ENCODE measurements around the gene TMEM95.

TMEM95 gene

DNA sequence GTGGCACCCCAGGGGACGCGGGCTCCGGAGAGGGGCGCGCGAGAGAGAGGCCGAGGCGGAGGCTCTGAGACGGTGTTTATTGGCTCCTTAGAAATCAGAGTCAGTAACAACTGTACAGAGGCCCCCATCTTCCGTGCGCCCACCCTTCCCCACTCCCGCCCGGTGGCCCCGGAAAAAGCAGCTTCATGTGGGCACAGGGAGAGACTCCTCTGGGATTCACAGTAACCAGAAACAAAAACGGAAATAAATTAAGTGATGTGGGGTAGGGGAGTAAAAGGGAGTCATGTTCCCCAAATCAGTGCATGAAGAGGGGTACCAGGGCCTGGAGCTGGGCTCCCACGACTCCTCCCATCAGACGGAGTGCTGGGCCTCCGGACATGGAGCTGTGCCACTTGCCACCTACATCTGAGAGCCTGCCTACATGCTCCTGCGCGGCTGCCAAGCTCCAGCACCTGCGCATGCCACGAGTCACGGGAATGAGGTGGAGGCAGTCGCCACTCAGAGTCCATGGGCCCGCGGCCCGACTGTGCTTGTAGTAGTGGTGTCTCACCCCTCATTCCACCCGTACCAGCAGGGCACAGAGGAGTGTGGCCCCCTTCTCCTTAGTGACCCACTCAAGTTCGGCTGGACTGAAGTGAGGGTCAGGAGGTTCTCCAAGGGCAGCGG is 39.3 kb upstream of the TMEM95 start:
- peak overlapping the region; percentile 99 for H3K27ac Mint-ChIP-seq
- H3K9me3 Mint-ChIP-seq, result no peaks in the 10 kb centered on the region
- no peak for ATAC-seq (replicated peaks)
- DNase-seq, result no peak
- H3K4me1 Mint-ChIP-seq, result peaks cover 47 to 68% of the 10 kb centered on the region in 2 donors
- peak overlapping the region; percentile 83 to 97 for H3K4me3 Mint-ChIP-seq
- H3K27me3 Mint-ChIP-seq, result no peaks in the 10 kb centered on the region
- H3K36me3 Mint-ChIP-seq, result peaks cover 56 to 77% of the 10 kb centered on the region in 2 donors

DNA sequence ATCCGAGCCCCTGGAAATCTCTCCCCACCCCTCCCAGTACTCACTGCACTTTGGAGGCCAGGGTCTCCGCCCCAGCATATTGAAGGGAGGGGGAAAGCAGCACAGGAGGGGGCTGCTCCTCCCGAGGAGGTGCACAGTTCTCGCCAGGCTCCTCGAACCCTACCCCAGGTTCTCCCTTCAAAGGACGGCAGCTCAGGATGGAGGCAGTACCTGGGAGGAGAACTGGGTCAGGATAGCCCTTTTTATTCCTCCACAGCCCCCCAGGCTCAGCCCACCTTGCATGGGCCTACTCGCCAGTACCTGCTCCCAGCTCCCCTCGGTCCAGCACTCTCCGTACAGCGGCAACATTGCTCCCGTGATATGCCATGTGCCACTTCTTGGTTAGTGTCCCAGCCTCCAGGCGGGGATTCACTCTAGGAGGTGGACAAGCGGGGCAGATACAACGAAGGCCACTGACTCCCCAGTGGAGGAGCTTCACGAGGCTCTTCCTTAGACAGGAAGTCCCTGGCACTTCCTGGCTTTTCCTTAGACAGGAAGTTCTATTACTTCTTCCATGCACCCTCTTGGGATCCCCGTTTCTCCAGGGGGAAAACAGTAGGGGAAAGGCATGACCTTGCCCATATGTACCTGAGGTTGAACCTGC is 37.7 kb upstream of the TMEM95 start:
- DNase-seq, result no peak
- peak overlapping the region; percentile 17 for H3K27ac Mint-ChIP-seq

DNA sequence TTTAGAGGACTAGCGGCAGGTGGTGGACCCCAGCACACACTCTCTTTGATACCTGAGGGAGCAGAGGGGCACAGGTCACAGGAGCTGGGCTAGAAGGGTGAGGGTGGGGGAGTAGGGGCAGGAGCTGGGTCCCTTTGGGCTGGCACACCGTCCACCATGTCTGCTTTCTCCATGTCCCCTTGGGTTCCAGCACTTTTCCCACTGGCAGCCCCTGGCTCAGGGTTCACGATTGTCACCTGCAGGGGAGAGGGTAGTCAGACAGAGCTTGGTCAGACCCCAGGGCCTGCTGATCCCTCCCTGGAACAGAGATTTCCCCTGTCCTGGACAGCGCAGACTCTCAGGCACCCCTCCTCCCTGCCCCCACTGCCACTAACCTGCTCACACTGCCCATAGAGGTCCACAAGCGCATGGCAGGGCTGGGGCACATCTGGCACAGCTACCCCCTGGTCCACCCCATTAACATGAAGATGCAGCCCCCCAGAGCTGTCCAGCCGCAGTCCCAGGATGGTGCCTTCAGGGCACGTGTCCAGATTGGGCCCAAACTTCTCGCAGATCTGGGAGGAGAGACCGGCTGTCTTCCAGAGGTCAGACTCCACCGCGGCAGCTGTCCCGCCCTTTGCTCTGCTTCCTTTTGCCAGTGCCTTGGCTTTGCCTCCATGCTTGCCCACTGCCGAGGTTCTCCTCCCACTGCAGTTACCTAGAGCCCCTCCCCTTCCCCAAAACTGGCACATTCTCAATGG is 36.7 kb upstream of the TMEM95 start:
- no peak for ATAC-seq (replicated peaks)
- no peak for DNase-seq
- Mint-ChIP-seq H3K27me3 (no peaks in the 10 kb centered on the region), H3K4me1 (peaks cover 28 to 48% of the 10 kb centered on the region in 2 donors), H3K36me3 (peaks cover 48 to 77% of the 10 kb centered on the region in 2 donors), H3K9me3 (no peaks in the 10 kb centered on the region), H3K27ac (no peak overlapping the region), H3K4me3 (no peak overlapping the region)

More for the DNA sequence above, 37.7 kb upstream of the TMEM95 start:
- Mint-ChIP-seq H3K4me3 (peak overlapping the region in 1 of 2 donors; percentile 65), H3K27me3 (no peaks in the 10 kb centered on the region), H3K36me3 (peaks cover 55 to 78% of the 10 kb centered on the region in 2 donors), H3K4me1 (peaks cover 38 to 58% of the 10 kb centered on the region in 2 donors), H3K9me3 (no peaks in the 10 kb centered on the region)
- no peak for ATAC-seq (replicated peaks)

DNA sequence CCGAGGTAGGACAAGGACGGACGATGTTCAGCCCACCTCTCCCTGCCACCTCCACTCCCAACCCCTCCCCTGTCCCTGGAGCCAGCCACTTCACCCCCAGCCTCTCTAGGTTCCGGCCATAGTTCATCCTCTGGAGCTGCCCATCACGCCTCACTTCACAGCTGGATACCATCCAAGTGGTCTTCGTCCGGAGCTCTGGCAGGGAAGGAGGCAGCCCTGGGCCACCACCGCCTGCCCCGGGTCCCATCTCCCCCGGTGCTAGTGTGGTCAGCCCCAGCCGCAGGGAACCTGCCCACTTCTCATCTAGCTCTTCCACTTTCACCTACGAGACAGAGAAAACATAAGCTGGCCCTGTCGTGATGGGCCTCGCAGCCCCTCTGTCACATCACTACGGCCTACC is 33.5 kb upstream of the TMEM95 start:
- Mint-ChIP-seq H3K27me3 (no peaks in the 10 kb centered on the region), H3K4me3 (no peak overlapping the region), H3K36me3 (peaks cover 46 to 70% of the 10 kb centered on the region in 2 donors), H3K9me3 (no peaks in the 10 kb centered on the region), H3K4me1 (peaks cover 13 to 23% of the 10 kb centered on the region in 2 donors), H3K27ac (no peak overlapping the region)
- ATAC-seq (replicated peaks) (no peak), DNase-seq (no peak)

DNA sequence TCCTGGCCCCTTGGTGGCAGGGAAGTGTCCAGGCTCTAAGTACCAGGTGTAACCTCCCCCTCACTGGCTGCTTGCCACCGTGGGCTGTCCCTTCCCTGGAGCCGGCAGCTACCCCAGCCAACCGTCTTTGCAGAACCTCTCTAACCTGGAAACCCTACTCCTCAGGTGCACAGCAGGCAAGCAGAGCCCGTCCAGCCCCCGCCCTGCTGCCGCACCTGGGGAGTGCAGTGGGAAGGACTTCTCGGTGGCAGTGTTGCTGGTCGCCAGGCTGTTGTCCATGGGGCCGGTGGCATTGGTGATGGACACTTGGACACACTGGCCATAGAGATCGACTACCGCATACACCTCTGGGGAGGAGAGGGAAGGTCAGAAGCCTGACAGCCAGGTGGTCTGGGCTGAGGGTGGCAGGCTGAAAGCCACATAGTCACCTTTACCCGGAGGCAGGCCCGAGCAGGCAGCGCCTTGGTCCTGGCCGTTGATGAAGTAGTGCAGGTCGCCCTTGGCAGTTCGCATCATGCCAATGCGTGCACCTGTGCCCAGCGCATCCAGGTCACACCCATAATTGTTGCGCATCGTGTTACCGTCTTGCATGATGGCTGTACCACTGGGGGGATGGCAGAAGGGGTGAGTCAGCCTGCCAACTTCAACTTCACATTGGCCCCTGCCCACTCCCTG is 32.3 kb upstream of the TMEM95 start:
- Mint-ChIP-seq H3K27ac (no peak overlapping the region), H3K4me1 (peaks cover 19 to 26% of the 10 kb centered on the region in 2 donors), H3K36me3 (peaks cover 47 to 75% of the 10 kb centered on the region in 2 donors), H3K9me3 (no peaks in the 10 kb centered on the region), H3K27me3 (no peaks in the 10 kb centered on the region), H3K4me3 (no peak overlapping the region)
- no peak for ATAC-seq (replicated peaks)
- DNase-seq, result no peak

DNA sequence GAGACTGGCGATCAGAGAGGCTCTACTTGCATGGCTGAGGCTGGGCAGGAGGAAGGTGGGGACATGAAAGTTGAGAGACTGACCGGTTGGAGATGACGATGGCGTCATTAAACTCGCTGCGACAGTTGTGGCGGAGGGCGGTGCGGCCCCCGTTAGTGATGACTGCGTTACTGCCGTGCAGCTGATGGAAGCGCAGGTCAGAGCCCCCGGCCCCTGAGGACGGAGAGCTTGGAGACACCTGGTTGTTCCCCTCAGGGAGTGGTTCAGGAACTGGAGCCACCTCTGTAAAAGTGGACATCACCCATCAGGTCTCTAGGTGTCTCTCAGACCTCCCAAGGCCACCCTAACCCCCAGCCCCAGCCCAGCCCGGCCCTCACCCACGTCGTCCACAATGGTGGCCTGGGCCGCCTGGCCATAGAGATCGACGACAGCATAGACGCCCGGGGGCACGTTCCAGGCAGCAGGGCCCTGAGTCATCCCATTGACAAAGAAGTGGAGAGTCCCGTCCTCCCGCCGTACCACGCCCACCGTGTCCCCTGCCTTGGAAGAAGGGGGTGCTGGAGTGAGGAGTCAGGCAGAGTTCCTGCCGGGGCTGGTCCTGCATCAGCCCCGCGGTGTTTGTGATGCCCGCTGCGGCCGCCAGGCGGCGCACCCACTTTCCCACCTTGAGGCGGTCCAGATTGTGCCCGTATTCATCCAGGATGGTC is 31.1 kb upstream of the TMEM95 start:
- H3K27me3 Mint-ChIP-seq, result no peaks in the 10 kb centered on the region
- H3K4me3 Mint-ChIP-seq, result no peak overlapping the region
- ATAC-seq (replicated peaks), result peak; percentile 45 to 62
- peaks cover 39 to 74% of the 10 kb centered on the region in 2 donors for H3K36me3 Mint-ChIP-seq
- H3K27ac Mint-ChIP-seq, result peak overlapping the region; percentile 20
- peaks cover 22 to 35% of the 10 kb centered on the region in 2 donors for H3K4me1 Mint-ChIP-seq
- H3K9me3 Mint-ChIP-seq, result no peaks in the 10 kb centered on the region
- DNase-seq, result peak; percentile 34

DNA sequence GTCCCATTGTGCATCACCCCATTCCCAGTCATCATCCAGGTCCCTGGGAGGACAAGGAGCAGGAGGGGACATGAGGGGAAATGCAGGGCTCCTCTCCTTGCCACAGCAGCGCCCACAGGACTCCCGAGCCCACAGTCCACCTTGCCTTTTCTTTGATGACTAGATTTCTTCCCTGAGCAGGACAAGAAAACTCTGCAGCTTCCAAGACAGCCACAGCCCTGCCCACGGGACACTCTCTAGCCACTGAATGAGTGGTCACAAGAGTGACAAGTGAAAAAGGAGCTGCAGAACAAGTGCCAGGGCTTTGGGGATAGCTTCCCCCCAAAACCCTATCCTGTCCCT is 30.5 kb upstream of the TMEM95 start:
- no peak for DNase-seq
- Mint-ChIP-seq H3K27me3 (no peaks in the 10 kb centered on the region), H3K27ac (no peak overlapping the region), H3K4me3 (no peak overlapping the region), H3K4me1 (peaks cover 22 to 36% of the 10 kb centered on the region in 2 donors), H3K36me3 (peaks cover 40 to 73% of the 10 kb centered on the region in 2 donors), H3K9me3 (no peaks in the 10 kb centered on the region)
- no peak for ATAC-seq (replicated peaks)

DNA sequence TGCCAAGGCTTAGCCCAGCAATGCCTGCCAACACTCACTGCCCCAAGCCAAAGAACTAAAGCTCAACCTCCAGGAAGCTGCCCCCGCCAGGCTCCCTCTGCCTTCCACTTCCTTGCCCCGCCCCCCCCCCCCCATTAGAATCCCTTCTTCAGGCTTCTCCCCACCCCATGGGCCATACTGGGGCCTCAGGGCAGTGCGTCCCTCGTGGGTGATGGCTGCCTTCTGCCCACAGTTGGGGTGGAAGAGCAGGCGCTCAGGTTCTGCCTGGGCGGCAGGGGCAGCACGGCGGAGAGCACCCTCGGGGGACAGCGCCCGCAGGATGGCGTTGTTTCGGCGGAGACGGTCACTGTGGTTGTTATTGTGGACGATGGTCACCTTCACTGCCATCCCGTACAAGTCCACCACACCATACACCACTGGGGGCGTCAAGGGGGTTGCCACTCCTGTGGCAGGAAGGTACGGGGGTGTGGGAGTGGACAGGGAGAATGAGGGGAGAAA is 29.9 kb upstream of the TMEM95 start:
- H3K9me3 Mint-ChIP-seq, result no peaks in the 10 kb centered on the region
- peaks cover 40 to 73% of the 10 kb centered on the region in 2 donors for H3K36me3 Mint-ChIP-seq
- ATAC-seq (replicated peaks), result no peak
- peaks cover 28 to 40% of the 10 kb centered on the region in 2 donors for H3K4me1 Mint-ChIP-seq
- no peaks in the 10 kb centered on the region for H3K27me3 Mint-ChIP-seq
- H3K4me3 Mint-ChIP-seq, result no peak overlapping the region
- DNase-seq, result no peak
- H3K27ac Mint-ChIP-seq, result no peak overlapping the region

DNA sequence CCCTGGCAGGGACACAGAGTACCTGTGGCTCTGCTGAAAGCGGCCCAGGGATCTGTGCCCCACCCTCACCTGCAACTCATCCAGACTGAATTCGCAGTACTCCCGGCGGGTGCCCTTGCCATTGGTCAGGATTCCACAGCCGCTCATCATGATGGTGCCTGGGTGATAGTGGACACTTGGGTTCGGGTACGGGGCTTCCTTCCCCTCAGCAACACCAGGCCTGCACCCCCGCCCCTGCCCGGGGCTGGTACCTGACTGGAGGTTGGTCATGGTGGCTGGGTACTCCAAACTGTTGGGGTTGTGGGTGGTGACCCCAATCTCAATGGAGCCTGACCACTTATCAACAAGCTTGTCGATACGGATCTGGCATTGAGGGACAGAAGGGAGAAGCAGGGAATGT is 28.8 kb upstream of the TMEM95 start:
- Mint-ChIP-seq H3K36me3 (peaks cover 32 to 63% of the 10 kb centered on the region in 2 donors), H3K4me3 (peak overlapping the region in 1 of 2 donors; percentile 36), H3K4me1 (peaks cover 32 to 51% of the 10 kb centered on the region in 2 donors), H3K9me3 (no peaks in the 10 kb centered on the region), H3K27me3 (no peaks in the 10 kb centered on the region), H3K27ac (no peak overlapping the region)
- DNase-seq (no peak), ATAC-seq (replicated peaks) (no peak)

DNA sequence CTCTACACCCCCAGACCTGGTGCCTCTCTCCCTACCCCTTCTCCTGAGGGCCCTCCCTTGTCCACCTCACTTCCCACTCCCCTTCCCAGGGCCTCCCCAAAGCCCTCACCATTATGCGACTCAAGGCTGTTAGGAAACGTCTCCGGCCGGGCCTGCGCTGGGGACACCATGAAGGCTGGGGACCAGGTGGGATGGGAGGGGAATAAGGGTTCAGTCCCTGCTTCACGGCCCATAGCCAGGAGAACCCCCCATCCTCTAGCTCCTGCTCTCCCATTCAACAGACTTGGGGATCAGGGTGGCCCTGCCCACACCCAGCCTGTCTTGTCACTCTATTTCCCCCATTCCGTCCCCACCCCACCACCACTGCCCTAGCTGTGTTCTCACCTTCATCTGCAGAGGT is 27.9 kb upstream of the TMEM95 start:
- H3K27ac Mint-ChIP-seq, result peak overlapping the region; percentile 20
- H3K27me3 Mint-ChIP-seq, result no peaks in the 10 kb centered on the region
- peaks cover 25 to 54% of the 10 kb centered on the region in 2 donors for H3K36me3 Mint-ChIP-seq
- DNase-seq, result no peak
- H3K9me3 Mint-ChIP-seq, result no peaks in the 10 kb centered on the region
- ATAC-seq (replicated peaks), result no peak
- peak overlapping the region in 1 of 2 donors; percentile 97 for H3K4me3 Mint-ChIP-seq
- peaks cover 32 to 54% of the 10 kb centered on the region in 2 donors for H3K4me1 Mint-ChIP-seq

DNA sequence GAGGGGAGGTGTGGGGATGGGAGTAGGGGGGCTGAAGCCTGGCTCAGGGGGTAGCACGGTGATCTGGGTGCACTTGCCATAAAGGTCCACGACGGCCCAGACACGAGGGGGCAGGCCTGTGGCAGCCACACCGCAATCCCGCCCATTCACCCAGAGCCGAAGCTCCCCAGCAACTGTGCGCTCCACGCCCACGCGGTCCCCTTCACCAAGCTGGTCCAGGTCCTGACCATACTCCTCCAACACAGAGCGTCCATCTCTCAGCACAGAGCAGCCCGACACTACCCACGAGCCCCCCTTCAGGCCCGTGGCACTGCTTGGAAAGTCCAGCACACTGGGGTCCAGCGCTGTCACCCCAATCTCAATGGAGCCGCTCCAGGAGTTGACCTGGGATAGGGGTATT is 27.5 kb upstream of the TMEM95 start:
- Mint-ChIP-seq H3K27me3 (no peaks in the 10 kb centered on the region), H3K36me3 (peaks cover 23 to 50% of the 10 kb centered on the region in 2 donors), H3K4me3 (peak overlapping the region in 1 of 2 donors; percentile 97), H3K4me1 (peaks cover 35 to 59% of the 10 kb centered on the region in 2 donors), H3K27ac (peak overlapping the region; percentile 42), H3K9me3 (no peaks in the 10 kb centered on the region)
- DNase-seq (no peak), ATAC-seq (replicated peaks) (no peak)

DNA sequence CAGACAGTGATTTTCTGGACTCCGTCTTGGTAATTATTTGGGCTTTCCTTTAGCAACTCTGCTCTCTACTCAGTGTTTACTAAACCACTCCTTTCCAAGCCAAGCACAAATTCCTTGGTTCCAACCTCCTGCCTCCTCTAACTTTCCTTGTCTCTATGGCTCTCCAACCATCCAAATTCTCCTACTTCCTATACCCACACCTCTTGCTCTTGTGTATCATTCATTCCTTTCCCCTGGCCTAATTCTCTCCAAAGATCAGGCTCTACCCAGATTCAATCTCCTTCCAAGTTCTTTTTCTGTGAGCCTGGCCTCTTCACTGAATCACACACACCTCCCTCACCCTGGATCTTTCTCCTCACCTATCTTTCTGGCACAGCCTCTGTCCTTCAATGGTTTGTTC is 26.9 kb upstream of the TMEM95 start:
- Mint-ChIP-seq H3K9me3 (no peaks in the 10 kb centered on the region), H3K4me1 (peaks cover 39 to 64% of the 10 kb centered on the region in 2 donors), H3K27me3 (no peaks in the 10 kb centered on the region), H3K36me3 (peaks cover 22 to 46% of the 10 kb centered on the region in 2 donors), H3K27ac (peak overlapping the region; percentile 95), H3K4me3 (peak overlapping the region; percentile 95 to 97)
- no peak for DNase-seq
- ATAC-seq (replicated peaks), result no peak

DNA sequence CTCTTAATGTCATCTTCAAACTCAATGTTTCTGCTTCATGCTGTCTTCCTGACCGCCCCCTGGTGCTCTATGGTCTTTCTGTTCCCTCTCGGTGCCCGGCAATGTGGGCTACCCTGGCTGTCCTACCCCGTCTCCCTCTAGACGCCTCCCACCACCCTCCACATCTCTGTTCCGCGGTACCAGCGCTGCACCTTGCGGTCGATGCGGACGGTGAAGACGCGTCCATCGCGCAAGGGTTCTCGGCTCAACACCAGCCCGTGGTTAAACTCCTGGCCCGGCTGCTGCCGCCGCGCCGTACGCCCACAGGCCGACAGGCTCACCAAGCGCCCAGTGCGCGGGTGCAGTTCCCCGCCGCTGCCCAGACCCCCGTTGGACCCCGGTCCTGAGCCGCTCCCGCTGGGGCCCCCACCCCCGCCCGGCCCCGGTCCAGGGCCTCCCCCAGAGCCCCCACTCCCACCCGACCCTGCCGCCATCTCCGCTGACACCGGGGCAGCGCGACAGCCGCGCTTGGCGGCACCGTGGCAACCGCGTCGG is 26.0 kb upstream of the TMEM95 start, which contains the start of gene NEURL4:
NEURL4 (minus strand) TSS at position 496 of the 534 bp plus-strand sequence; CDS start at position 473, 23 bp downstream.
- H3K4me1 Mint-ChIP-seq, result peaks cover 45 to 70% of the 10 kb centered on the region in 2 donors
- DNase-seq, result no peak

More for the DNA sequence above, 26.0 kb upstream of the TMEM95 start, which contains the start of gene NEURL4:
- H3K36me3 Mint-ChIP-seq, result peaks cover 22 to 39% of the 10 kb centered on the region in 2 donors
- H3K27me3 Mint-ChIP-seq, result no peaks in the 10 kb centered on the region
- peak; percentile 17 to 20 for ATAC-seq (replicated peaks)
- peak within 1 kb of the TSS; percentile 95 to 97 for H3K4me3 Mint-ChIP-seq
- H3K9me3 Mint-ChIP-seq, result no peaks in the 10 kb centered on the region
- peak within 1 kb of the TSS; percentile 99 for H3K27ac Mint-ChIP-seq
